Globus pallidus (tissue), 1 donor: ENCODE results near the gene PPARGC1A.

Experiments
- DNase-seq: peaks from one replicate; pipeline ENCODE4 v3.0.0-alpha.2; 2015; ENCODE audit warnings: low spot score

The PPARGC1A gene, protein sequence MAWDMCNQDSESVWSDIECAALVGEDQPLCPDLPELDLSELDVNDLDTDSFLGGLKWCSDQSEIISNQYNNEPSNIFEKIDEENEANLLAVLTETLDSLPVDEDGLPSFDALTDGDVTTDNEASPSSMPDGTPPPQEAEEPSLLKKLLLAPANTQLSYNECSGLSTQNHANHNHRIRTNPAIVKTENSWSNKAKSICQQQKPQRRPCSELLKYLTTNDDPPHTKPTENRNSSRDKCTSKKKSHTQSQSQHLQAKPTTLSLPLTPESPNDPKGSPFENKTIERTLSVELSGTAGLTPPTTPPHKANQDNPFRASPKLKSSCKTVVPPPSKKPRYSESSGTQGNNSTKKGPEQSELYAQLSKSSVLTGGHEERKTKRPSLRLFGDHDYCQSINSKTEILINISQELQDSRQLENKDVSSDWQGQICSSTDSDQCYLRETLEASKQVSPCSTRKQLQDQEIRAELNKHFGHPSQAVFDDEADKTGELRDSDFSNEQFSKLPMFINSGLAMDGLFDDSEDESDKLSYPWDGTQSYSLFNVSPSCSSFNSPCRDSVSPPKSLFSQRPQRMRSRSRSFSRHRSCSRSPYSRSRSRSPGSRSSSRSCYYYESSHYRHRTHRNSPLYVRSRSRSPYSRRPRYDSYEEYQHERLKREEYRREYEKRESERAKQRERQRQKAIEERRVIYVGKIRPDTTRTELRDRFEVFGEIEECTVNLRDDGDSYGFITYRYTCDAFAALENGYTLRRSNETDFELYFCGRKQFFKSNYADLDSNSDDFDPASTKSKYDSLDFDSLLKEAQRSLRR

DNA sequence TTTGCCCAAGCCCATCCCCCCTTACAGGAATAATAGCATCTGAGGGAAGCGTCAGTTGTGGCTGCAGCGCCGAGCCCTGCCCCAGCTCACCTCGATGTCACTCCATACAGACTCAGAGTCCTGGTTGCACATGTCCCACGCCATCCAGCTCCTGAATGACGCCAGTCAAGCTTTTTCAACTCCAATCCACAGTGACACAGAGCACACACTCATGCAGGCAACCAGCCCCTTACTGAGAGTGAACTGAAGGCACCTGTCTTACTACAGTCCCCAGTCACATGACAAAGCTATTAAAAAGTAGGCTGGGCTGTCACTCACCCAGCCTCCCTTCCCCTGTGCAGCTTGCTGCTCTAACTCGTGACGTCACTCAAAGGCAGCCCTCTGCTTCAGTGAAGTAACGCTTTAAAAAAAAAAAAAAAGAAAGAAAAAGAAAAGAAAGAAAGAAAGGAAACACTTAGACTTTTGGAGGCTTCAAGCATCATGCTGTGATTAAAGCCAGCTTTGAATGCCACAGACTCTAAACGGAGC, at the start of gene PPARGC1A:
Gene PPARGC1A (minus strand): TSS at position 234 of the 528 bp plus-strand sequence. CDS start 90 bp downstream, at position 144.
- peak; percentile 75 for DNase-seq

DNA sequence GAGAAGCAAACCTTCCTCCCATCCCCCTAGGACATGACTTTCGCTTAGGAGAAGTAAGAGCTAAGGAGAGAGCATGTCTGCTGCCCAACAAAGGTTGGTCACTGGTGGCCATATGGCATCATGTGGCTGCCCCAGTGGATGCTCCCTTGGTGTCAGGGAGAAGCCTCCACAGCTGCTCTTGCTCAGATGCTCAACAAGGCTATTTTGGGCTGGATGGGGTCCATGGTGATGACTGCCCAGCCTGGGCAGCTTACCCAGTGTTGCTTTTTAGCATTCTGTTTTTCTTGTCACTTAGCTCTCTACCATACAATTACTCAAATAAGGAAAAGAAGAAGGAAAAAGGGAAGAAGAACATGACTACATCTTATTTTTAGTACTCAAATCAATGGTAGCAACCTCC, 48.9 kb upstream of the PPARGC1A start:
- peak; percentile 51 for DNase-seq

GRCh38 chr4:23937173-23937572, 47.3 kb upstream of the PPARGC1A start:
- no peak for DNase-seq

DNA sequence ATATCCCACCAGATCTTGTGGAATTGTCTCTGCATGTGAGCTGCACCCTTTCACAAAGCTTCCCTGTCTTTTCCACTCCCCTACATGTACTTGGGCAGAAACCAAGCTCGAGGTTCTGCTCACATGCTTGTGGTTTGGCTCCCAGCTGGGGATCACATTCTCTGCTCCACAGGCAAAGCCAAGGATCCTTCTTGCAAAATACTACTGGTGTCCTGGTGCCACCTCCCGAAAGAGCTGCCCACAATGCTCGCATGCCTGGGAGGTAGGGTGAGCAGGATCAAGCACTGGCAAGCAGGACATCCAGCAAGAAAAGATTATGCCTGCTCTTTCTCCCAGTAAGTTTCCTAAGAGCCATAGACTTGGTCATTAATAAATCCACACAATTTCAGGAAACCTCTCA, 45.1 kb upstream of the PPARGC1A start:
- DNase-seq = peak; percentile 52

GRCh38 chr4:23934223-23934622, 44.4 kb upstream of the PPARGC1A start:
- DNase-seq = no peak

- DNase-seq = no peak
Observed at GRCh38 chr4:23932901-23933308, 43.1 kb upstream of the PPARGC1A start.

DNA sequence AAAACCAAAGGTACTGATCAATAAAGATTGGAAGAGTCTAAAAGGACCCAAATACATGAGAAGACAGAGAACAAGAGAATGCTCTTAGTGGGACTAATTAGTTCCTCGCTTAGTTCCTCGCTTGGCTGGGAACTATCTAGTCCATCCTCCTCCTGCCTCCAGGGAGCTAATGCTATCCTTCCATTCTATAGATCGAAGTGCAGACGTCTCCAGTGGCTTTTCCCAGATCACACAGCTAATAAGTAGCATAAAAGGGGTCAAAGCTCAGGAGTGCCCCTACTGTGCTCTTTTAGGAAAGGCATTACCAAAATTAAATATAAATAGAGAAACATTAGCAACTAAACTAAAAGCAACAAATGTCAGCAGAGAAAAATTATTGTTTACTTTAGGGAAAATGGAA, 42.3 kb upstream of the PPARGC1A start:
- DNase-seq = no peak

- no peak for DNase-seq
Observed at GRCh38 chr4:23931489-23931830, 41.6 kb upstream of the PPARGC1A start.

- peak; percentile 52 for DNase-seq
Observed at GRCh38 chr4:23930750-23931488, 41.1 kb upstream of the PPARGC1A start.

DNA sequence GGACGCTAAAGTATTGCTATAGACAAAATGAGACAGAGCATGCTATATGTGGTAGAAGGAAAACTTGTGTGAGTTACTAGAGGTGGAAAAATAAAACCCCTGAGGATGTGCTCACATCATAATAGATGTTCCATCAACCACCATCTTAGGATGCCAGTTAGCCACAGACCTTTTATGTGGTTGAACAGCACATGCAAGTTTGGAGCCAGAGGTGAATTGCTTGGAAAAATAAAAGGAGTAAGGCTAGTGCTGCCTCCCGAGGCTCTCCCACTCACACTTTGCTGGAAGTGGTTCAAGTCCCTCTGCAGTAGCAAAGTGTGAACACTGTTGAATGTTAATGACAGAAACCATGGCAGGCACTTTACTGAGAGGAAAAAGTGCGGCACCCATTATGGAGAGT, 39.4 kb upstream of the PPARGC1A start:
- DNase-seq = no peak

- DNase-seq = no peak
Observed at GRCh38 chr4:23924556-23924955, 34.7 kb upstream of the PPARGC1A start.

GRCh38 chr4:23923840-23924239, 34.0 kb upstream of the PPARGC1A start:
- DNase-seq = no peak

DNA sequence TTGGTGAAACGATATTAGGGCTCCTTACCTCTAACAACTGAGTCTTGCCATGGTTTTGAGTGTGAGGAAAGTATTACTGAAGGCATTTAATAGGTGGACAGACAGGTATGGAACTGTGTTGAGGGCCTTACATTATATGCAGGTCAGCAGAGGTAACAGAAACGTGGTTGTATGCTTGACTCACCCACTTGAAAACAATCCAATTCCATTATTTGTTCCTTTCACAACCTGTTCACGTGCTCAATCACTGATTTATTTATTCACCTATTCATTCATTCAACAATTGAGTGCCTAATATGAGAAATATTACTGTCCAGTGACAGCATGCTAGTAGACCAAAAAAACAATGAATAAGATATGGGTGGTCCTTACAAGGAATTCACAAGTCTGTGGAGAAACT, 33.3 kb upstream of the PPARGC1A start:
- no peak for DNase-seq

- DNase-seq = no peak
Observed at GRCh38 chr4:23922541-23923111, 32.8 kb upstream of the PPARGC1A start.

DNA sequence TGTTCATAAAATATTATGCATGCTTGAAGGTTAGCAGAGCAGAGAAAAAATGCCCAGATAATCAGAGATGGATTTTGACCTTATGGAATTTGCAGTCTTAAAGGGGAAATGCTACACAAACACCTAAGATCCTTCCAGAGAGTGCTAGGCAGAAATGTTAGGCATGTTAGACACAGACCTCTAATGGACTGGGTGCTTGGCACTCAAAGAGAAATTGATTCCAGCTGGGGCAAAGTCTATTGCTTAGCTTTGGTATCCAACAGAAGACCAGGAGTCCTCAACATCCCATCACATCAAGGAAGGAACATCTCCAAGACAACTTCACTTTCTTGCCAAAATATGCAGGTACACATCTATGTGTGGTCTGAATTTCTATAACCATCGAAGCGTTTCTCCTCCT, 32.2 kb upstream of the PPARGC1A start:
- DNase-seq = no peak

GRCh38 chr4:23921447-23921845, 31.6 kb upstream of the PPARGC1A start:
- DNase-seq = no peak

- DNase-seq = no peak
Observed at GRCh38 chr4:23920716-23921446, 31.0 kb upstream of the PPARGC1A start.

- no peak for DNase-seq
Observed at GRCh38 chr4:23920296-23920695, 30.4 kb upstream of the PPARGC1A start.

- no peak for DNase-seq
Observed at GRCh38 chr4:23916282-23916681, 26.4 kb upstream of the PPARGC1A start.

DNA sequence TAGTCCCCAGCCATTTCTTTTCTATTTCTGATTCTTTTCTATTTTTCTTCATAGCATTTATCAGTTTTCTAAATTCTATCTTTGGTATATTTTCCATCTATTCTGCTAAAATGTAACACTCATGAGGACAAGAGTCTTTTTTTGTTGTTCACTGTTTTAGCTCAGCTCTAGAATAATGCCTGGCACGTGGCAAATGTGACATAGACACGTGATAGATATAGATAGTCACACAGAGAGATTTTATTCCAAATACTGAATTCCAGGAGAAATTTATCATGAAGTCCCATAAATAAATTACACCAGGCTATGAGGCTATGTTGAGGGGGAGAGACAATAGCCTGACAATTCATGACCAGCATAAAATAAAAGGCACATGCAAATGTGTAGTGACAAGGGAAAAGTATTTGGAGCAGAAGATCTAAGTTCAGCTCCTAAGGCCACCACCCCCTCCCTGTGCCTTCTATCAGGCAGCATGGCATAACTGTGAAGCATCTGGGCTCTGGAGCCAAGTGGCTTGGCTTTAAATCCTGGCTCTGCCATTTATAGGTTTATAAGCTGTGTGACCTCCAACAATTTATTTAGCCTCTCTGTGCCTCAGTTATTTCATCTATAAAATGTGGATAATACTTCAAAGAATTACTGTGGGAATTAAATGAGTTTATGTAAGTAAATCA, 25.7 kb upstream of the PPARGC1A start:
- DNase-seq = no peak
